DMS 273 (cell line): ENCODE measurements around the gene SPATA2L.

Experiments
- DNase-seq: peaks from one replicate; lab custom pipeline; 2025; ENCODE audit not compliant: unreplicated experiment; lab: John Stamatoyannopoulos, UW

The SPATA2L gene, protein sequence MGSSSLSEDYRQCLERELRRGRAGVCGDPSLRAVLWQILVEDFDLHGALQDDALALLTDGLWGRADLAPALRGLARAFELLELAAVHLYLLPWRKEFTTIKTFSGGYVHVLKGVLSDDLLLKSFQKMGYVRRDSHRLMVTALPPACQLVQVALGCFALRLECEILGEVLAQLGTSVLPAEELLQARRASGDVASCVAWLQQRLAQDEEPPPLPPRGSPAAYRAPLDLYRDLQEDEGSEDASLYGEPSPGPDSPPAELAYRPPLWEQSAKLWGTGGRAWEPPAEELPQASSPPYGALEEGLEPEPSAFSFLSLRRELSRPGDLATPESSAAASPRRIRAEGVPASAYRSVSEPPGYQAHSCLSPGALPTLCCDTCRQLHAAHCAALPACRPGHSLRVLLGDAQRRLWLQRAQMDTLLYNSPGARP

DNA sequence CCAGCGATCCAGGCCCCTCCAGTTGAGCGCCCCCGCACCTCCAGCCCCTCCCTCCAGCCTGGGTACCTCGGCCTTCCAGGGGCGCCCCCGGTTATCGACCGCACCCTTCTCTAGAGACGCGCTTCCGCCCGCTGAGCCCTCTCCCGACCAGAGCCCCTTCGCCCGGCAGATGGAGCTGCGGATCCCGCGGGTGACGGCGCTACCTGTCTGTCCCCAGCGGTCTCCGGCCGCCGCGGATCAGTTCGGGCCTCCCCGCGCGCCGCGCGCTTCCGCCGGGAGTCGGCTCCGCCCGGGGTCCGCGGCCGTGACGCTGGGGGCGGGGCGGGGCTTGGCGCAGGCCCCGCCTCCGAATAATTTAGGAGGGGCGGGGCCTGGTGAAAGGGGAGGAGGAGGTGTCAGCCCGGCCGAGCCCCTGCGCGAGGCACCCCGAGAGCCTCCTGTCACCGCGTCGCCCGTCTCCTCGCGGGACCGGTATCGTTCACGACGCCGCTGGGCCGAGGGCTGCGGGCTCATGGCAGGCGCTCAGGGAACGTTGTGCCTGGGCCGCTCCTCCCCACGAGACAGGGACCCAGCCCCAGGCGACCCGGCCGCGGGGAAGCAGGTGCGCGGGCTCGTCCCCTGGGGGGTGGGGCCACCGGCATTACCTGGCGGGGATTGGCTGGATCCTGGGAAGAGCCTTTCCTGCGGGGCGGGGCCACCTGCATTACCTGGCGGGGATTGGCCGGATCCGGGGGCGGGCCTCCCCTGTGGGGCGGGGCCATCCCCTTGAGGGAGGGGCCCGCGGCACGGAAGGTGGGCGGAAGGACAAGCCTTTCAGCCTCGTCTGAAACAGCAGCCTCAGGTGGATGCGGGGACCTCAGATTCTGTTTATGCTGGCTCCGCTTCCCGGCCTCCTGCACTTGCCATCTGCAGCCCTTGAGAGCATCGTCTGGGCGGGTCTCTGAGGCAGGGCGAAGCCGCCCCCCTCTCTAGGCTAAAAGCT, at the start of gene SPATA2L:
Gene SPATA2L, minus strand, starts transcription at position 281 of the 982 bp plus-strand sequence. CDS start 473 bp downstream, outside the sequence.
- DNase-seq, result peak; percentile 97

DNA sequence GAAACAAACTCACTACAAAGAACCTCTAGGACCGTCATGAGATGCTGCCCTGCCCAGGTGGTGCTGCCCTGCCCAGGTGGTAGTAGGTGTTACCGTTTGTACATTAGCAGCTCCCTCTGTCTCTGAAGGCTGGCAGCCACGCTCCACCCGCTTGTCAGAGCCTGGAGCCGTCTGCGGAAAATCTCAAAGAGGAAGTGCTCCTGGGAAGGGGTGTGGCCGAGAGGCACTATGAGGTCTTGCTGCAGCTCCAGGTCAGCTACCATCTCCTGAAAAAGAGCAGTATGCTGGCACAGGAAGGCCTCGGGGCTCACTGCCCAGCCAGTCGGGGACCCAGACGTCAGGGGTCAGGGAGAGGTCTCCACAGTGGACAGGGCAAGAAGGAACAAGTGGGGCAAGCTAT, 48.1 kb upstream of the SPATA2L start:
- no peak for DNase-seq

DNA sequence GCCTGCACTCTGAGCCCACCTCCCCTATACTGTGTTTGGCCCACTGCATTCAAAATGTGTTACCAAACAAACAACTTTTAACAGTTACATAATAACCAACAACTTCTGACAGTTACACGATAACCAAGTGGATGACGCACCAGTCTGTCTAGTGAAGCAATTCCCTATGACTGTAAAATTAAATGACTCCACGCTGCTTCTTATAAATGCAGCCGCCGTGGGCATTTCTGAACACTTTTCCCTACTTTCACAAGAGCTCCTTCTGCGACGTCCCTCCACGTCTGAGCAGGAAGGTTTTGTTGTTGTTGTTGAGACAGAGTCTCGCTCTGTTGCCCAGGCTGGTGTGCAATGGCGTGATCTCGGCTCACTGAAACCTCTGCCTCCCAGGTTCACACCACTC, 47.4 kb upstream of the SPATA2L start:
- no peak for DNase-seq

DNA sequence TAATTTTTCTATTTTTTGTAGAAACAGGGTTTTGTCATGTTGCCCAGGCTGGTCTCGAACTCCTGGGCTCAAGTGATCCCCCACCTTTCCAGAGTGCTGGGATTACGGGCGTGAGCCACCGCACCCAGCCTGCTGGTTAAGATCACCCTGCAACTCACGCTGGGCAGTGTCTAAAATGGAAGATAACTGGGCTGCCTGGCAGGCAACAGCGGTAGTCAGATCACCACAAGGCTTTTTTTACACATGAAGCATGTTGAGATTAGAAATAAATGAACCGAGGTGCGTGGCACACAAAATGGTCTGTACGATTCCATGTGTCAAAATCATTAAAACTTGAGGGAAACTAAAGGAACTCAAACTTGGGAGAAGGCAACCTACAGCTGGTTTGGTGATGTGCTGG, 46.6 kb upstream of the SPATA2L start:
- no peak for DNase-seq

DNA sequence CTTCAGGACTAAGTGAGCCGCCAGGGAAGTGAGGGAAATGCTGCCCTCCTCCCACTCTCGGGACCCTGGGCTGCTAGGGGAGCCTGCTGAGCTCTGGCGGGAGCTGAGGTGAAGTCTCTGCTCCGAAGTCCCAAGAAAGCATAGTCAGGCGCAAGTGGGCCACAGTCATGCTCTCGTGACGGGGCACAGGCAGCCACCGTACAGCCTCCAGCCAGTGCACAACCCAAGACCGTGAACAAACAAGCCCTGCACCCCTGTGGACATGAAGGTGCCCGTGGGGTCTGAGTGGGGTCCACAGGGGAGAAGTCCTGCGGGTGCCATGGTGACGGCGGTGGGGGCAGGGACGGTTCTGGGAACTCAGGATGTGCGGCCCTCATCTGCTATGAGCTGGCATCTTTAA, 44.5 kb upstream of the SPATA2L start:
- no peak for DNase-seq

DNA sequence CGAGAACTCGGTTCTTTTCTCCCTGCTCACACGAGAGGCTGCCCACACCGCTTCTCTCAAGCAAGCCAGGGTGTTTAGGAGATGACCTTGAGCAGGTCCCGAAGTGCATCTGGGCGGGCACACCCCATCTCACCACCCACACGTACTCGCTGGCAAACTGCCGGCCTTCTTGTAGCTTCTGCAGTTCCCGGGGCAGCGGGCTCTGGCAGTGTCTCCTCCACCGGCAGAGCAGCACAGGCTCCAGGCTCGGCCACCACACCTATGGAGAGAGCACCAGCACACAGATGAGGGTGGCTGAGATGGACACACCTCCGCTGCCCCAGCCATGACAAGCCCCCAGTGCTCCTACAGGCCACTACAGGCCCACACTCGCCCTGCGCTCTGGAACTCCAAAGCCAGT, 43.3 kb upstream of the SPATA2L start:
- no peak for DNase-seq

DNA sequence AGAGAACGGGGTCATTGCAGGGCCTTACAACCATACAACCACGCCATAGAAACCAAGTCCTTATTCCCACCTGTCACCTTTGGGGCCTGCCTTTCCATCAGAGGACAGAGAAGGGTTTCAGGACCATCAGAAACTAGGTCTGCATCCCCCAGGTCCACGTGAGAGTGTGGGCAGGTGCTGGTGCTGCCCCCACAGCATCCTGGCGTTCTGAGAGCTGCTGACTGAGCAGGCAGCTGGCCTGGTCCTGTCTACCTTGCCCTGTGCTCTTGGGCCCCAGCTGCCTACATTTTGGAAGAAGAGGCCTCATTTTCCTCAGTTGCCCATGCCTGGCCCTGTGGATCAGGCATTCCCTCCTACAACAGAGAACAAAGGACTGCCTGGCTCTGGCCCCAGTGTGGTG, 41.4 kb upstream of the SPATA2L start:
- no peak for DNase-seq

DNA sequence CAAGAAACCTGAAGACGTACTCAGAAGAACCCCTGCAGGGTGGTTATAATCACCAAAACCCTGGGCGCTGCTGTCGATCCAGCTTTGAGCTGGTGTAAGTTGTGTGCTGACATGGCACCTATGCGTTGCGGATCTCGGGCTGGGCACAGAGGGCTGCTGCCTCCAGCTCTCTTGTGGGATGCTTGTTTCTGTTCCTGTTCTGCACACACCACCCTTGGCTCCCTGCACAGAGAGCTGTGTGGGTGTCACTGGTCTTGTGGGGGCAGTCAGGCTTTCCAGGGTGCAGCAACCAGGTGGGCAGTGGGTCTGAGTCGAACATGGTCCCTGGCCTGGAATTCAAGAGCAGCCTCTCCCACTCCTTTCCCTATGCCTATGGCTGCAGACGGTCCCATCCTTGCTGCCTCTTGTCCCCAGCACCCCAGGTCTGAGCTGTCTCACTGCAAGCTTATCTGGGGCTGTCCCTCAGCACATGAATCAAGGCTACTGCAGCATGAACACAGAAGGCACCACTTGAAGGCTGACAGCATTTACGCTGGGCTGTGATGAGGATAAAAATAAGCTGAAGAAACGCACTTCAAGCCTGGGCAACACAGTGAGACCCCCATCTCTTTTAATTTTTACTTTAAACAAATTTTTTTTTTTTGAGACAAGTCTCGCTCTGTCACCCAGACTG, 40.0 kb upstream of the SPATA2L start:
- DNase-seq, result no peak

DNA sequence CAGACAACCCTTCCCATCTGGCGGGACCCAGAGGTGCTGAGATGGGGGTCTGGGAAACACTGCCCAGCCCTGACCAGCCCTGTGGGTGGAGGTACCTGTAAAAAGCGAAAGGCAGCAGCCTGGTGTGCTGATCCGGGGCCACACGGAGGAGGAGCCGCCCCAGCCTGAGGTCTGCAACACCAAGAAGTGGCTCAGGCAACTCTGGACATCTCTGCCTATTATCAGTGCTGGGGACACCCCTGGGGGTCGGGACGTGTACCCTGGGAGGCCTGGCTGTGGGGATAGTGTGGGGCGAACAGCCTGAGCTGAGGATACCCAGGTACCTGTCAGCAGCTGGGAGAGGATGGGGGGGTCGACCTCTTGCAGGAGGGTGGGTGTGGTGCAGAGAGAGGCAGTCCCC, 37.9 kb upstream of the SPATA2L start:
- no peak for DNase-seq

DNA sequence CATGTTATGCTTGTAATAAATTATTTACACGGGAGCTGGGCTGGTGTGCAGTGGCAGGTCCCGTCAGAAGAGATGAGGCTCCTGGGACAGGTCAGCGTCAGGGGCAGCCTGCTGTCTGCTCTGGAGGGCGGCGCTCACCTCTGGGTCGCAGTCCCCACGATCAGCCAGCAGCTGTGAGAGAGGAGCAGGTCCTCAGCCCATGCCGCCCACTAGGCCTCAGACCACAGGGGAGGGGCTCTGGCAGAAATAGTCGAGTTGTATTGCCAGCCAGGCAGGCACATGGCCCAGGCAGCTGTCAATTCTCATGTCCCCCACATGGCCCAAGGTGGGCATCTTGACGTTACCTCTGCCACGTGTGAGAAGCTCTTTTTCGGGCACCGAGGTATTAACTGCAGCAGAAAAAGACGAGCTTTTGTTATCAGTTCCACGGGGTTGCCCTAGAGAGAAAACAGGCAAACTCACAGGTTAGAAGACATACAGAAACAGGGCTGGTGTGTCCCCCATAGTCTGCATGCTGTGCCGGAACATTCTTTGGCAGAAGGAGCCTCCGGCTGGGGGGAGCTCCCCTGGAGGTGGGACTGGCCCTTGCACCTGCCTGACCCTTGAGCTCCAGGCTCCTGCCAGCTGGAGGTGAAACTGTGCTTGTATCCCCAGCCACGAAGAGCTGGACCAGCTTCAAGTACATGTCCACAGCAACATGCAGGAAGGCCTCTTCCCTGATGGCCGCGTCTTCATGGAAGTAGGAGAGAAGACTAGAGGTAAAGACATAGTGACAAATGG, 37.2 kb upstream of the SPATA2L start:
- no peak for DNase-seq

DNA sequence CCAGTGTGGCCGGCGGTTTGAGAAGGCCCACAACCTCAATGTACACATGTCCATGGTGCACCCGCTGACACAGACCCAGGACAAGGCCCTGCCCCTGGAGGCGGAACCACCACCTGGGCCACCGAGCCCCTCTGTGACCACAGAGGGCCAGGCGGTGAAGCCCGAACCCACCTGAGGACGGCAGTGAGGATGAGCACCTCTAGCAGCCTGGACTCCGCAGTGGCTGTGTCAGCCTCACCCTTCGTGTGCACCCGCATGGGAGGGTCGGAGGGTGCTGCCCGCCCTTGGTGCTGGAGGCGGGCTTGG, 36.5 kb upstream of the SPATA2L start:
- DNase-seq, result no peak

DNA sequence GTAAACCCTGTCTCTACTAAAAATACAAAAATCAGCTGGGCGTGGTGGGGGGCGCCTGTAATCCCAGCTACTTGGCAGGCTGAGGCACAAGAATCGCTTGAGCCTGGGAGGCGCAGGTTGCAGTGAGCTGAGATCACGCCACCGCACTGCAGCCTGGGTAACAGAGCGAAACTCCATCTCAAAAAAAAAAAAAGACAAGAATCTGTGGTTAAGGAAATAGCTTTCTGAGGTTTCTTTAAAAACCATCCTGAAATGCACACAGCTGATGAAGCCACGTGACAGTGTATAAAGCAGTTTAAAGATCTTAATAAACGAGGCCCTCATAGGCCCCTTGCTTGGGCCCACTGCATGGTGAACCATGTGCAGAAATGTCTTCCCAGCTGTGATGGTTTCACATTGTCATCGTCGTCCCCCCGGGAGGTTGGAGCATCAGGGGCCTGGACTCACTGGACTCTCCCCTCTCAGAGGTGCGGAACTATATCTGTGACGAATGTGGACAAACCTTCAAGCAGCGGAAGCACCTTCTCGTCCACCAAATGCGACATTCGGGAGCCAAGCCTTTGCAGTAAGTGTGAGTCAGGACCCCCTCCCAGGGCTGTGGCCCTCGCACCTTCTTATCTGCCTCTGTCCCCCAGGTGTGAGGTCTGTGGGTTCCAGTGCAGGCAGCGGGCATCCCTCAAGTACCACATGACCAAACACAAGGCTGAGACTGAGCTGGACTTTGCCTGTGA, 36.0 kb upstream of the SPATA2L start:
- no peak for DNase-seq

DNA sequence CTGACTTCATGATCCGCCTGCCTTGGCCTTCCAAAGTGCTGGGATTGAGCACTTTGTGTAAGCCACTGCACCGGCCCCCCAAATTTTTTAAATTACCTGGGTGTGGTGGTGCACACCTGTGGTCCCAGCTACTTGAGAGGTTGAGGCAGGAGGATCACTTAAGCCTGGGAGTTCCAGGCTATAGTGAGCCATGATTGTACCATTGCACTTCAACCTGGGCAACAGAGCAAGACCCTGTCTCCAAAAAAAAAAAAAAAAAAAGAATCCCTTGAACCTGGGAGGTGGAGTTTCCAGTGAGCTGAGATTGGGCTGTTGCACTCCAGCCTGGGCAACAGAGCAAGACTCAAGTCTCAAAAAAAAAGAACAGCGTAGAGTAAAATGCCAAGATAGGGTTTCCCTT, 35.0 kb upstream of the SPATA2L start:
- DNase-seq, result no peak

DNA sequence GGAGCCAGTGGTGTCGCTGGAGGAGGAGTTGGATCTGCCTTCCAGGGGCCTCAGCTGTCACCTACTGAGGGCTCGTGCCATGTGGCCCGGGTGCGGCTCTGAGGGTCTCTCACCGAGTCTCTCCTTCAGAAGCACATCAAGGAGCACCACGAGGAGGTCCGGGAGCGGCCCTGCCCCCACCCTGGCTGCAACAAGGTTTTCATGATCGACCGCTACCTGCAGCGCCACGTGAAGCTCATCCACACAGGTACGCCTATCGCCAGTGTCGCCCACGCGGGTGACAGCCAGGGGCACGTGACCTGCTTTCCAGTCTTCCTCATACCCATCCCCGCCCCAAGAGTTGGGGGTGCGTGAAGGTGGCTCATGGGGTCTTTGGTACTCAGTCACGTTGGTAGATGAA, 32.3 kb upstream of the SPATA2L start:
- no peak for DNase-seq

DNA sequence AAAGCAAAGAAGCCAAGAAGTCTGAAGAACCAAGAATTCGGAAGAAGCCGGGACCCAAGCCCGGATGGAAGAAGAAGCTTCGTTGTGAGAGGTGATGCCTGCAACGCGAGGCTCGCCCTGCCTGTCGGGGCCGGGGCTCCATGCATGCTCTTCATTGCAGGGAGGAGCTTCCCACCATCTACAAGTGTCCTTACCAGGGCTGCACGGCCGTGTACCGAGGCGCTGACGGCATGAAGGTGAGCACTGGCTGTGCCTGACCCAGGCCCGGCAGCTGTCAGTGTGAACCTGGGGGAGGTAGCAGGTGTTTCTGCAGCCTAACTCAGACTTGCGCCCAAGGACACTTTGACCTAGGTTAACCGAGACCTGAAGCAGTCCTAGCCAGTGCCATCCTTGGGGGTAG, 31.8 kb upstream of the SPATA2L start:
- no peak for DNase-seq

DNA sequence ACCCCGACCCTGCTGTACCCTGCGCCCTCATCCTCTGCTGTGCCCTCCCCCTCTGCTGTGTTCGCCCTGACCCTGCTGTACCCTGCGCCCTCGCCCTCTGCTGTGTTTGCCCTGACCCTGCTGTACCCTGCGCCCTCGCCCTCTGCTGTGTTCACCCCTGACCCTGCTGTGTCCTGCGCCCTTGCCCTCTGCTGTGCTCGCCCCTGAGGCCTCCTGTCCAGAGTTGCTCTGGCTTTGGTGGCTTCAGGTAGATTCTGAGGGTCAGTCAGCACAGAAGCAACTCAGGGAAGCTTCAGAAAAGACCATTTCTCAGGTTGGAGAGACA, 31.4 kb upstream of the SPATA2L start:
- DNase-seq, result no peak

DNA sequence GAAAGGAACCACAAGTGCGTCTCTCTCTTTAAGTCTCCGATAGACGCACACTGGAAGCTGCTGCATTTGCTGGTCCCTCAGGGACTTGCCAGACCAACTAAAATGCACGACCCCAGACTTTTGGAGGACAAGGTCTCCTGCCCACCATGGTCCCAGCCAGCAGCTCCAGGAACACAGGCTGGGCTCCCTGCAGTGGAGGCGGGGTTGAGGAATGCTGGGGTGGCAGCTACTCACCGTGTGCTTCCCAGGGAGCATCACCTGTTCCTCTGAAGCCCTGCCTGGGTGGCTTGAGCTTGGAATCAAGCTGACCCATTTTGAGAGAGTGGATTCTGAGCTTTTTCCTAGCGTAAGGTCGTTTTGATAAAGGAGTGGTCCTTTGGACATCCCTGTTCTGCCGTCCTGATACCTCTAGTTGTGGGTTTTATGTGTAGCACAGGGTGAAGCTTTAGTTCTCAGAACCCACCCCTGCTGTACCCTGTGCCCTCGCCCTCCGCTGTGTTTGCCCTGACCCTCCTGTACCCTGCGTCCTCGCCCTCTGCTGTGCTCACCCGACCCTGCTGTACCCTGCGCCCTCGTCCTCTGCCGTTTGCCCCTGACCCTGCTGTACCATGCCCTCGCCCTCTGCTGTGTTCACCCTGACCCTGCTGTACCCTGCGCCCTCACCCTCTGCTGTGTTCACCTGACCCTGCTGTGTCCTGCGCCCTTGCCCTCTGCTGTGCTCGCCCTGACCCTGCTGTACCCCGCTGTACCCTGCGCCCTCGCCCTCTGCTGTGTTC, 30.8 kb upstream of the SPATA2L start:
- no peak for DNase-seq

DNA sequence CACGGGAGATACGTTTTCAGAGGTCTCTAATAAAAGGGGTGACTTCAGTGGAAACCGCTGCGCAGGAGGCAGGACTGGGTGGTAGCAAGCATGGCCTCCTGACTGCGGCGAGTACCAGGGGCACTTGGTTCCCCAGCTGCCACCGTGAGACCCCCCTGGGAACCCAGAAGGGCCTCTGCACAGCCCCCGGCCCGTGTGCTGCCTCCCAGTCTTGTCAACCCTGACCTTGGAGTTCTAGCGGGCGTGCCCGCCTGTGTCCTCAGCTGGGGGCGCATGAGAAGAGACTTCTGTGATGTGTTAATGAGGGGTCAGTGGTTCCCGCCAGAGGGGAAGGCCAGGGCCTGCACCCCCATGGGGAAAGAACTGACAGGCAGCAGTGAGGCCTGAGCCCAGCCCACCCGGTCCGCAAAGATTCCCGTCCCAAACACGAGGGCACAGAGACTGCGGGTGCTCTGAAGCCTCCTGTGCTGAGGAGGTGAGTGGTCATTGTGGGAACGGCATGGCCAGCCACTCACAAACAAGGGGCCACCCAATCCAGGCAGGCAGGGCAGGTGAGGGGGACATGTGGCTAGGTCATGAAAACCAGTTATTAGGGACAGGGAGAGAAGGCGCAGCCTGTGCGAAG, 29.2 kb upstream of the SPATA2L start:
- DNase-seq, result no peak
